HUES6 (cell line): ENCODE results near the gene POP4.

Experiments
- H3K27ac ChIP-seq: 2 replicates; pipeline ENCODE4 v1.7.0; 2013; ENCODE audit warnings: low read depth, mild to moderate bottlenecking, low read length, inconsistent platforms
- H3K27me3 ChIP-seq: 2 replicates; pipeline ENCODE4 v1.6.1; 2013; ENCODE audit warnings: low read length; ENCODE audit not compliant: control insufficient read depth, insufficient read depth
- H3K36me3 ChIP-seq: 2 replicates; pipeline ENCODE4 v1.6.1; 2013; ENCODE audit warnings: low read length; ENCODE audit not compliant: control insufficient read depth, insufficient read depth
- H3K4me1 ChIP-seq: 2 replicates; pipeline ENCODE4 v1.6.1; 2013; ENCODE audit warnings: low read length; ENCODE audit not compliant: control insufficient read depth, insufficient read depth
- H3K4me3 ChIP-seq: 2 replicates; pipeline ENCODE4 v1.5.1; 2013; ENCODE audit warnings: low read depth, low read length
- H3K9ac ChIP-seq: one replicate; pipeline ENCODE4 v1.6.1; 2013; ENCODE audit warnings: mild to moderate bottlenecking, low read length
- H3K9me3 ChIP-seq: 2 replicates; pipeline ENCODE4 v1.6.1; 2013; ENCODE audit warnings: low read depth, low read length; ENCODE audit not compliant: control insufficient read depth, insufficient read depth

Gene POP4

GRCh38 chr19:29566496-29567054 is 39.5 kb upstream of the POP4 start:
- peaks cover 3% of the 10 kb centered on the region; the same call in 1 of the 2 replicates for H3K4me1 ChIP-seq
- no peaks in the 10 kb centered on the region for H3K9me3 ChIP-seq
- H3K9ac ChIP-seq, result no peak overlapping the region
- H3K27me3 ChIP-seq, result peaks cover 14% of the 10 kb centered on the region; the same call in 1 of the 2 replicates
- no peak overlapping the region for H3K27ac ChIP-seq
- no peak overlapping the region for H3K4me3 ChIP-seq
- no peaks in the 10 kb centered on the region for H3K36me3 ChIP-seq

DNA sequence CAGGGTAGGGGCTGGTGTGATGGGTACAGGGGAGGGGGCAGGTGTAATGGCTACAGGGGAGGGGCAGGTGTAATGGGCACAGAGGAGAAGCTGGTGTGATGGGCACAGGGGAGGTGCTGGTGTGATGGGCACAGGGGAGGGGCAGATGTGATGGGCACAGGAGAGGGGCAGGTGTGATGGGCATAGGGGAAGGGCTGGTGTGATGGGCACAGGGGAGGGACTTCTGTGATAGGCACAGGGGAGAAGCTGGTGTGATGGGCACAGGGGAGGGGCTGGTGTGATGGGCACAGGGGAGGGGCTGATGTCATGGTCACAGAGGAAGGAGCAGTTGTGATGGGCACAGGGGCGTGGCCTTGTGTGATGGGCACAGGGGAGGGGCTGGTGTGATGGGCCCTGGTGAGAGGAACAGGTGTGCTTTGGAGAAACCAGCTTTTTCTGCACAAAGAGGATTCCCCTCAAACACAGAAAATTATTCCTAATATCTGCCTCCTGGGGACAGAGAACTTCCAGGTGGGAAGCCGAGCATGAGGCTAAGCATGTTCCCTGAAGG is 38.6 kb upstream of the POP4 start:
- Histone ChIP-seq H3K27me3 (peaks cover 16% of the 10 kb centered on the region; the same call in 1 of the 2 replicates), H3K27ac (no peak overlapping the region), H3K9ac (no peak overlapping the region), H3K9me3 (no peaks in the 10 kb centered on the region), H3K36me3 (no peaks in the 10 kb centered on the region), H3K4me1 (peaks cover 3% of the 10 kb centered on the region; the same call in 1 of the 2 replicates), H3K4me3 (no peak overlapping the region)

DNA sequence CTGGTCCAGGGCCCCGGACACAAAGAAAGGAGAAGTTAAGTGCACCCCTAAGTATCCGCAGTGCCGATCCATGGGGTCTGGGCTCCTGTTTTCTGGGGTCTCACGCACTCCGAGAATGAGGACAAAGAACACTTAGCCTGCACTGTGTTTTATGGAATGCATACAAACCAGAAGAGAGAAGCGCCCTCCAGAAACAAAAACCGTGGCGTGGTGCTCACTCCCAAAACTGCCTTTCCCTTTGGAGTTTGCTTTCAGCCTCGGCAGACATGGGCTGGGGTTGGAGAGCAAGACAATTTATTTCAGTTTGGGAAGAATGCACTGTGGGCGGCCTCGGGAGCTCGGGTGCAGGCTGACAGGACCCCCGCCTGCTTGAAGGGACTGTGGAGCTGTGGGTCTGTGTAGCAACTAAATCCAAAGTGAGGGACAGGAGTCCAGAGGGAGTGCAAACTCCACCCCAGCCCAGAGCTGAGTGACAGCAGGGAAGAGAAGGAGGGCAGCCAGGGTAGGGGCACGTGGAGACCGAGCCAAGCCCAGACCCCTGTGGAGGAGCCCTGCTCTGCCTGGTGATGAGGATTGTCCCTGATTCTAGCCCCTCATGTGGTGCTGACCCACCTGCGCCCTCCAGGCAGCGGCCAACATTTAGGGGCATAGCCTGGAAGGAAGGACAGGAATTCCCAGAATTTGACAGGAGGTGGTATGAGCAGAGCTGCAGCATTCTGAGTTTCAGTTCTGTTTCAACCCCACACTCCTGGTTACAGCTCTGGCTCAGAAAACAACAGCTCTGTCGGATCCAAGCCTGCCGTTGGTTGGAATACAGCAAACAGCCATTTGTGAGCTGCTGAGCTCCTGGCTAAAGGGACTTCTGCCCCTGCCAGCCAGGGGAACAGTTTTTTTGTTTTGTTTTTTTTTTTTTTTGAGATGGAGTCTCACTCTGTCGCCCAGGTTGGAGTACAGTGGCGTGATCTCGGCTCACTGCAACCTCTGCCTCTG is 37.8 kb upstream of the POP4 start:
- peaks cover 17% of the 10 kb centered on the region; the same call in 1 of the 2 replicates for H3K27me3 ChIP-seq
- H3K27ac ChIP-seq, result no peak overlapping the region
- H3K36me3 ChIP-seq, result no peaks in the 10 kb centered on the region
- no peaks in the 10 kb centered on the region for H3K9me3 ChIP-seq
- H3K4me3 ChIP-seq, result no peak overlapping the region
- no peak overlapping the region for H3K9ac ChIP-seq
- H3K4me1 ChIP-seq, result peaks cover 3% of the 10 kb centered on the region; the same call in 1 of the 2 replicates

- Histone ChIP-seq H3K4me3 (no peak overlapping the region), H3K4me1 (peaks cover 3% of the 10 kb centered on the region; the same call in 1 of the 2 replicates), H3K27ac (no peak overlapping the region), H3K9me3 (no peaks in the 10 kb centered on the region), H3K27me3 (peaks cover 17% of the 10 kb centered on the region; the same call in 1 of the 2 replicates), H3K36me3 (no peaks in the 10 kb centered on the region), H3K9ac (no peak overlapping the region)
Measured at GRCh38 chr19:29569038-29569911, 36.8 kb upstream of the POP4 start.

DNA sequence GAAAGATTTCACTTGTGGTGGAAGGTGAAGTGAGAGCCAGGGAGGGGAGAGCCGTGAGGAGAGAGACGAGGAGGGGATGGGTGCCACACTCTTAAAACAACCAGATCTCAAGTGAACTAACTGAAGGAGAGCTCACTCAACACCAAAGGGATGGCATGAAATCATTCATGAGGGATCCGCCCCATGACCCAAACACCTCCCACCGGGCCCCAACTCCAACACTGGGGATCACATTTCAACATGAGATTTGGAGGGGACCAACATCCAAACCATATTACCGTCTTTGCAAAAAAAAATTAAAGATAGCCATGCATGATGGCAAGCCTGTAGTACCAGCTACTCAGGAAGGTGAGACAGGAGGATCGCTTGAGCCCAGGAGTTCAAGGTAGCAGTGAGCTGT is 34.9 kb upstream of the POP4 start:
- Histone ChIP-seq H3K27me3 (peaks cover 21% of the 10 kb centered on the region), H3K27ac (no peak overlapping the region), H3K4me3 (no peak overlapping the region), H3K4me1 (peaks cover 6% of the 10 kb centered on the region), H3K36me3 (no peaks in the 10 kb centered on the region), H3K9me3 (no peaks in the 10 kb centered on the region), H3K9ac (no peak overlapping the region)

- no peak overlapping the region for H3K4me3 ChIP-seq
- H3K36me3 ChIP-seq, result no peaks in the 10 kb centered on the region
- no peak overlapping the region for H3K27ac ChIP-seq
- H3K9ac ChIP-seq, result no peak overlapping the region
- H3K27me3 ChIP-seq, result peaks cover 37% of the 10 kb centered on the region
- H3K9me3 ChIP-seq, result no peaks in the 10 kb centered on the region
- peaks cover 15% of the 10 kb centered on the region for H3K4me1 ChIP-seq
Measured at GRCh38 chr19:29573486-29573885, 32.6 kb upstream of the POP4 start.

- Histone ChIP-seq H3K4me1 (peaks cover 15% of the 10 kb centered on the region), H3K36me3 (no peaks in the 10 kb centered on the region), H3K4me3 (no peak overlapping the region), H3K27me3 (peaks cover 43% of the 10 kb centered on the region), H3K27ac (no peak overlapping the region), H3K9me3 (no peaks in the 10 kb centered on the region), H3K9ac (no peak overlapping the region)
Measured at GRCh38 chr19:29574510-29574909, 31.6 kb upstream of the POP4 start.

- H3K9me3 ChIP-seq, result no peaks in the 10 kb centered on the region
- H3K27ac ChIP-seq, result no peak overlapping the region
- no peak overlapping the region for H3K4me3 ChIP-seq
- H3K9ac ChIP-seq, result no peak overlapping the region
- peaks cover 15% of the 10 kb centered on the region for H3K4me1 ChIP-seq
- no peaks in the 10 kb centered on the region for H3K36me3 ChIP-seq
- peaks cover 44% of the 10 kb centered on the region for H3K27me3 ChIP-seq
Measured at GRCh38 chr19:29576046-29576606, 30.0 kb upstream of the POP4 start.

DNA sequence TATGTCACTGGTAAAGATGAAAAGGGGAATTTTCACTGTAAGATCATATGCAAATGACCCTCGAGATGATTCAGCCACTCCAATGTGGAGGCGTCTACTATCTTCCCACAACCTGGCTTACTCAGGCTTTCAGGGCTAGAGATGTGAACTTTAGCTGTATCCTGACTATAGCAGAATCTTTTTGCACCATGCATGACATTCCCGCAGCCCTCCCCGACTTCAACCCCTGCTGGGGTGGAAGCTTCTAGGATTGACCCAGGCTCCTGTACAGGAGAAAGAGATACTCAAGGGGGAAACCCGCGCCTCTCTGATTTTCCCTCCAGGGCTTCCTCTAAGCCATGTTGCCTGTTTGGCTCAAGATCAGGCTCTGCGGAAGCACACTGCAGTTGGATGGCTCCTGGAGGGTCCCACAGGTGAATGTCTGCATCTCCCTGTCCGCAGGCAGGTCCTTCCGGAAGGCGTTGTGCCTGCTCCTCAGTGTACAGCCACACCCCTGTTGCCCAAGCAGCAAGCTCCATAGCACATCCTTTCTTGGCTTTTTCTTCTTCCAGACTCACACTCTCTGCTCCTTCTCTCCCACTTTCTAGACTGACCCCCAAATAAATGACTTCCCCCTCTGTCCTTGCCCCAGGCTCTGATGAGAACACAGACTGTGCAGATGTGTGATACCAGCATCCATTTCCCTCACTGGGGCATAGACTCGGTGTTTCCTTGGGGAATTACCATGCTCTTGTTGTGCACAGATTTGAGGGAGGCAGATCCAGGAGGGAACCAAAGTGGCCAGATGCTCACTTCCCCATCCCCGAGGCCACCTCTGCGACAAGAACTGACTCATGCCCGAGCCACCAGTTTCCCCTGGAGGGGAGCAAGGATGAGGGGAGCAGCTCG is 29.1 kb upstream of the POP4 start:
- H3K4me1 ChIP-seq, result peaks cover 15% of the 10 kb centered on the region
- H3K27ac ChIP-seq, result no peak overlapping the region
- peaks cover 44% of the 10 kb centered on the region for H3K27me3 ChIP-seq
- no peak overlapping the region for H3K9ac ChIP-seq
- no peak overlapping the region for H3K4me3 ChIP-seq
- H3K36me3 ChIP-seq, result no peaks in the 10 kb centered on the region
- H3K9me3 ChIP-seq, result no peaks in the 10 kb centered on the region

DNA sequence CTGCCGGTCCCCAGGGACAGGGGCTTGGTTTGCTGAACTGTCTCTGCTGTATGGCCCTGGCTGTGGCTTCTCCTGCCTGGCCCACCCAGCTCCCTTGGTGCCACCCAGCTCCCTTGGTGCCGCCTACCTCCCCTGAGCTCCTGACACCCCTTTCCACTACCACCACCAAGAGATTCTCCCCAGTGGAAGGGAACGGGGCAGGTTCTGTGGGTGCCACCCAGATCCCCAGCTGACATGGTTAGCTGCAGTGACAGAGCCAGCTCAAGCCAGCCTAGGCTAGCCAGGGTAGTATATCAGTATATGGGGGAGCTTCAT is 28.5 kb upstream of the POP4 start:
- H3K36me3 ChIP-seq, result no peaks in the 10 kb centered on the region
- H3K9ac ChIP-seq, result no peak overlapping the region
- H3K9me3 ChIP-seq, result no peaks in the 10 kb centered on the region
- no peak overlapping the region for H3K4me3 ChIP-seq
- H3K4me1 ChIP-seq, result peaks cover 15% of the 10 kb centered on the region
- peaks cover 41% of the 10 kb centered on the region for H3K27me3 ChIP-seq
- no peak overlapping the region for H3K27ac ChIP-seq
